GM18517 (cell line): Measurements from ENCODE around the gene TERT.

Experiments
- ATAC-seq: cut with Tn5 transposase; IDR thresholded peaks from one replicate; pipeline ENCODE4 v1.9.1; 2021; ENCODE audit warnings: mild to moderate bottlenecking, moderate library complexity; ENCODE audit not compliant: unreplicated experiment

TERT gene

DNA sequence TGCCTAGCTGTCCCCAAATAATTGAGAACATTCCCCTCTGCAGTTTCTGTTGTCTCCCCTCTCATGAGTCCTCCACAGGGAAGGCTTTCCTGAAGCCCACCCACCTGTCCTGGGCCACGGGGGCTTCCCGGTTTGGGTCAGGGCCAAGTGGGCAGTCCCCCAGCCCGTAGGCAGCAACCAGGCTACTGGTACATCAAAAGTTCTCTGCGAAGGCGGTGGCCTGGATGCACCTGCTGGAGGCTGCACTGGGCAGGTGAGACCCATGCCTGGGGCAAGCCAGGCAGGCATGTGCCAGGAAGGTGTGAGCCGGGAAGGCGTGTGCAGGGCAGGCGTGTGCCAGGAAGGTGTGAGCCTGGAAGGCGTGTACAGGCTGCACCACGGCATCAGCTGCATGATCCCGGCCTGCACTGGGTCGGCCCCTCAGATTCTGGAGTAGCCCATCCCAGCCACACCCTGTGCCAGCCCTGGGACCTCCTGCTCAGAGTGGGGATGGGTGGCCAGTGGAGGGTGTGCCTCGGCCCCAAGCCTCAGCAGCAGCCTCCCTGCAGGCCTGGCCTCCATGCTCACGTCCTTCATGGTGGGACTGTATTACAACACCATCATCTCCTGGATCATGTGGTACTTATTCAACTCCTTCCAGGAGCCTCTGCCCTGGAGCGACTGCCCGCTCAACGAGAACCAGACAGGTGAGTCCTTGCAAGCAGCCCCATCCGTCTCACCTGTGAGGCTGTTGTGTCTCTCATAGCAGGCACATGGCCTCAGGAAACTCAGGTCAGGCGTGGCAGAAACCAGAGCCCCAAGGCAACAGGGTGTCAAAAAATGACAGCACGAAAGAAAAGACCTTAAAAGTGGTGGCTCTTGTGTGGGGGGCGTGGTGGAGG, 84.7 kb downstream of the TERT start:
- ATAC-seq = no peak

DNA sequence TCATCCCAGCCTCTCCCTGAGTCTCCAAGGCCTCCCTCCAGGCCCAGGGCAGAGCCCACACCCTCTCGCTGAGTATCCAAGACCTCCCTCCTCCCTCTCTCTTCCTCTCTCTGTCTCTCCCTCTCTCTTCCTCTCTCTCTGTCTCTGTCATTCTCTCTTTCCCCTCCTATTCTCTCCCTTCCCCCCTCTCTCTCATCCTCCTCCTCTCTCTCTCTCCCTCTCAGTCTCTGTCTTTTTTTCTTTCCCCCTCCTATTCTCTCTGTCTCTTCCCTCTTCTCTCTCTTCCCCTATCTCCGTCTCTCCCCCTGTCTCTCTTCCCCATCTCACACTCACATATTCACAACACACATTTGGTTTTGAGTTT, 85.4 kb downstream of the TERT start:
- no peak for ATAC-seq

DNA sequence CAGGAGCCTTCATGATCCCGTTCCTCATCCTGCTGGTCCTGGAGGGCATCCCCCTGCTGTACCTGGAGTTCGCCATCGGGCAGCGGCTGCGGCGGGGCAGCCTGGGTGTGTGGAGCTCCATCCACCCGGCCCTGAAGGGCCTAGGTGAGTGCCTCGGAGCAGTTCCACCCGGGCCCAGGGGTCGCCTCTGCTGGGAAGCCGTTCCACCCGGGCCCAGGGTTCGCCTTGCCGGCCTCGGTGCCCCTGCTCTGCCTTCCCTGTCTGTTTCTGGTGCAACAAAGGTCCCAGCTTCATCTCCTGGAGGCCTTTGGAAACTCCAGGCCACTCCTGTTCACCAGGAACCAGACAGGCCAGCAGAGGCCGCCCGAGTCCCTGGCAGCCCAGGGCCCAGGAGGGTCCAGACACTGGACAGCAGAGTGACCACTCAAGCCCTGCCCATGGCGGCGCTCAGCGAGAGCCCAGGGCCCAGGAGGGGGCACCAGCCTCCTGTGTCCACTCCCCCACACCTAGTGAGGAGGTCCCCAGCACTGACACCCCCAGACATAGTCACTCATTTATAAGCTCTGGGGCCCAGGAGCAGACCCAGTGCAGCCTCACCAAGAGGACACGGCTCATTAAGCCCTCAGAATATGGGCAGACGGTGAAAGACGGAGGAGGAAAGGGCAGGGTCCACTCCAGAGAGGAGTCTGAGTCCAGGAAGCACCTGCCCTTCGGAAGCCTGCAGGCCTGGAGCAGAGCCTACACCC, 86.0 kb downstream of the TERT start:
- ATAC-seq = no peak

DNA sequence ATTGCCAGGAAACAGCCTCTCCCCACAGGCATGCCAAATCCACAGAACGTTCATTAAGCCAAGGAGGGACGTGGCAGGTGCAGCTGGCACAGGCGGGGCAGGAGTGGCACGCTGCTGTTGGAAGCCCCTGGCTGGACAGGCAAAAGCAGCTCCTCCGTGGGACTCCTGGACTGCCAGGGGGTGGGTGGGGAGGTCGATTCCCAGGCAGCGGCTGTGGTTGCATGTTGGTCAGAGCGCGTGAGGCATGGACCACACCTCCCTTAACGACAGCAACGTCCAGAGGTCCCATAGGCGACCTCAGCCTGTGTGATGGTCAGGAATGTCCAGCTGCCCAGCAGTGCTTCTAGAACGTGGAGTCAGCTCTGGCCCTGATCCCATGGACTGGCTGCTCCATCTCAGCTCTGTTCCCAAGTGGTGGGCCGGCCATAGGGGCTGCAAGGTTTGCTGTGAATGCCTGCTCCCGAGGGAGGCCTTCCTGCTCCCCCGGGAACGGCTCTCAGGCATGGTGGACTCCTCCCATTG, 86.6 kb downstream of the TERT start:
- no peak for ATAC-seq

DNA sequence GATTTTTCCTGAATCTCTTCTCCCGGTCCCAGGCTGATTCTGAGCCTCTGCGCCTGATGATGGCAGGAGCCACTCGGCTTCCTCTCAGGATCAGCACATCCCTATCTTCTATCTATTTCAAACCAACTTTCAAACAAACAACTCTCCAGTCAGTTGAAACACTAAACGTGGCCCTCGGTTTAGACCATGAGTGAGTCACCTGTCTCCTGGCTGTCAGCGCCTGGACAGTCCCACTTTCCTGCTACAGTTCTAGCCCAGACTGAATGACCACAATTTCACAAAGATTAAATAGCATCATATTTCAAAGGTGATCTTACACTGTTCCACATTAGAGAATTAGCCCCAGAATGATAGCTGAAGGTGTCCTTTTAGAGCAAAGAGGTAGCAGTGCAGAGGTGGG, 87.3 kb downstream of the TERT start:
- ATAC-seq = no peak

- ATAC-seq = no peak
These were observed 88.1 kb downstream of the TERT start for GRCh38 chr5:1206521-1207412.

GRCh38 chr5:1205255-1206180, 89.3 kb downstream of the TERT start:
- no peak for ATAC-seq

GRCh38 chr5:1204693-1205242, 90.1 kb downstream of the TERT start:
- ATAC-seq = no peak

GRCh38 chr5:1203968-1204692, 90.7 kb downstream of the TERT start:
- ATAC-seq = no peak

DNA sequence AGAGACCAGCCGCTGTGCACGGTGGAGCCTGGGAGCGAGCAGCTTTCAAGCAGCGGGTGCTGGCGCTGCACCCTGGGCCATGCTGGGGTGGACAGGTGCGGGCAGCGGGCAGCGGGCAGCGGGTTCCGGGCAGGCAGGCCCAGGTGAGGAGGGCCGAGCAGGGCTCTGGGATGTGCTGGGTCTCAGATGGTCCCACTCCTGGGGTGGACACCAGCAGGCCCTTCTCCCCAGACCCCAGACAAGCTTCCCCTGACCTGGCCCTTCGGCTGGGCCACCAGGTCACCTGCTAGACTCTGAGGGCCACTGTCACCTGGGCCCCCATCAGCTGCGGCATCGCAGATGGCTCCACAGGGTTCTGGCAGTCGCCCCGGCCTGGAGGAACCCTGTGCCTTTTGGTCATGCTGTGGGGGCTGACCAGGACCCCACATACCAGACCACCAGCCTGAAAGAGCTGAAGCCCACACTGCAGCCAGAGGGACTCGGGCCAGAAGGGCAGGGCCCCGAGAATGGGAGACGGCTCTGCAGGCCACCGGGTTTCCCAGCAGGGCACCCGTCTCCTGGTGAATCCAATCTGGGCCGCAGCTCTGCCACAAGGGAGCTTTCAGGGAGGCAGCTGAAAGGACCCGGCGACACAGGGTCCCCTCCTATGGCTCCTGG, 91.4 kb downstream of the TERT start:
- ATAC-seq = no peak
